ENCODE data around the gene EIF4EBP2. TPM values are rescaled to one million over a fixed set of nuclear protein-coding genes. Genes with fewer than 3 reads are reported as not detected.

Gene EIF4EBP2
- polyA plus RNA-seq, 1 donor from 2014 or later: 39.6 TPM

DNA sequence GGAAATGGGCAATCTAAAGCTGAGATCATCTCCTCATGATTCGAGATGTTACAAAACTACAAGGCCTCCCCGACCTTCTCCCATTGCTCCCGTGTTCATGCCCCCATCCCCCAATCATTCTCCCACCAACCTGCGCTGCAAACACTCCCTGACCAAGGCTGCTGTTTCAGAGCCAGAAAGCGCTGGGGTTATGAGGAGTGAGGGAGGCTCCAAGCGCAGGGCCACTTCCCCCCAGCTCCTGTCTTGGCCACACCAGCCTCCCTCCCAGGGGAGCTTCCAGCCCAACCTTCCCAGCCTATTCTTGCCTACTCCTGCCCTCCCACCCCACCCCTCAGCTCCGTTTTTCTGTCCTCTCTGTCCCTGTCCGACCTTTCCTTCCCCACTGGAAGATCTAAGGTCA is 52.2 kb downstream of the EIF4EBP2 start:
- H3K9me3 Mint-ChIP-seq: no peaks in the 10 kb centered on the region
- H3K27me3 Mint-ChIP-seq: peaks cover 31% of the 10 kb centered on the region
- no peak overlapping the region for H3K4me3 Mint-ChIP-seq
- peaks cover 3 to 7% (median 6%) of the 10 kb centered on the region in 3 donors for H3K4me1 Mint-ChIP-seq
- no peaks in the 10 kb centered on the region for H3K36me3 Mint-ChIP-seq
- no peak overlapping the region for H3K27ac Mint-ChIP-seq

DNA sequence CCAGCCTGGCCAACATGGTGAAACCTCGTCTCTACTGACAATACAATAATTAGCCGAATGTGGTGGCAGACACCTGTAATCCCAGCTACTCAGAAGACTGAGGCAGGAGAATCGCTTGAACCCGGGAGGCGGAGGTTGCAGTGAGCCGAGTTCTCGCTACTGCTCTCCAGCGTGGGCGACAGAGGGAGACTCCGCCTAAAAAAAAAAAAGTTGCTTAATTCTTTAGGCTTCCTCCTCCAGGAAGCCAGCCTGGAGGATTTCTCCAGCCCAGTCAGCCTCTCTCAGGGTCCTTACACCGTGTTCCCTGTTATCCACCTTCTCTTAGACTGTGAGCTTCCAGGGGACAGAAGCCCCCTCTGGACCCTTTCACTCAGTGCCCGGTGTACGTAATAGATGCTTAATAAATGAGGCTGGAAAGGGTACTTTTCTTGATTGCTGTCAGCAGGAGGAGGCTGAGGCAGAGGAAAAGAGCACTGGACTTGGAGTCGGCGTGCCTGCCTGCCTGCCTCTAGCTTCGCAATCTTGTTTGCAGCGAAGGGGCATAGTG is 53.9 kb downstream of the EIF4EBP2 start:
- H3K36me3 Mint-ChIP-seq: peaks cover 2% of the 10 kb centered on the region
- no peaks in the 10 kb centered on the region for H3K9me3 Mint-ChIP-seq
- H3K4me1 Mint-ChIP-seq: peaks cover 3 to 7% (median 6%) of the 10 kb centered on the region in 3 donors
- no peak overlapping the region for H3K27ac Mint-ChIP-seq
- peak overlapping the region in 1 of 4 donors; percentile 38 for H3K4me3 Mint-ChIP-seq
- peaks cover 32% of the 10 kb centered on the region for H3K27me3 Mint-ChIP-seq

DNA sequence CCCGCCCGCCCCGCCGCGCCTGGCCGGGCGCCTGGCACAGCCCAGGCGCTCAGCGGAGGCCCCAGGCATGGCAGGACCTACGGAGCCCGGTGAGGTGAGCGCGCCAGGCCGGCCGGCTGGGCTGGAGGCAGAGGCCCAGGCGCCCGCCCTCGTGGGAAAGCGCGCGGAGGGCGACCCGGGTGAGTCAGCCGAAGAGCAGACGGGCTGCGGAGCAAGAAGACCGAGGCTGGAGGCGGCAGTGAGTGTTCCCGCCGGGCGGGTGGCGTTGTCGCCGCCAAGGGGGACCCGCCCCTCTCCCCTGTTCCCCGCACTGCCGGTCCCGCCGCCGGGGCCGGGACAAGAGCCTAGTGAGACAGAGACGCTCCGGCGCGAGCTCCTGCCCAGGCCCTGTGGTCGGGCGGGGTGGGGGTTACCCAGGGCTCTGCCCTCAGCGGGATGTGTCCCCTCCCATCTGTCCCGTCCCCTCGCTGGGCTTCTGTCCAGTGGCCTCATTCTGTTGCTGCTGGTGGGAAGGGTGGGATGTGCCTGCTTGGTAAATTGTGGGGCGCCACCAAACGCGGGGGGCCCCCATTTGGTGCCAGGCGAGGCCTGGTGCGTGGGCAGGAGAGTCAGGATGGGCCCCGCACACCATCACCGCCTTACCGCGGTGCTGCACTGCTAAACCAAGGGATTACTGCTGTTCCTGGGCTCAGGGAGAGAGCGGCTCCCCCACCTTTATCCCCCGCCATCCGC is 54.5 kb downstream of the EIF4EBP2 start:
- H3K27ac Mint-ChIP-seq: no peak overlapping the region
- peaks cover 32% of the 10 kb centered on the region for H3K27me3 Mint-ChIP-seq

DNA sequence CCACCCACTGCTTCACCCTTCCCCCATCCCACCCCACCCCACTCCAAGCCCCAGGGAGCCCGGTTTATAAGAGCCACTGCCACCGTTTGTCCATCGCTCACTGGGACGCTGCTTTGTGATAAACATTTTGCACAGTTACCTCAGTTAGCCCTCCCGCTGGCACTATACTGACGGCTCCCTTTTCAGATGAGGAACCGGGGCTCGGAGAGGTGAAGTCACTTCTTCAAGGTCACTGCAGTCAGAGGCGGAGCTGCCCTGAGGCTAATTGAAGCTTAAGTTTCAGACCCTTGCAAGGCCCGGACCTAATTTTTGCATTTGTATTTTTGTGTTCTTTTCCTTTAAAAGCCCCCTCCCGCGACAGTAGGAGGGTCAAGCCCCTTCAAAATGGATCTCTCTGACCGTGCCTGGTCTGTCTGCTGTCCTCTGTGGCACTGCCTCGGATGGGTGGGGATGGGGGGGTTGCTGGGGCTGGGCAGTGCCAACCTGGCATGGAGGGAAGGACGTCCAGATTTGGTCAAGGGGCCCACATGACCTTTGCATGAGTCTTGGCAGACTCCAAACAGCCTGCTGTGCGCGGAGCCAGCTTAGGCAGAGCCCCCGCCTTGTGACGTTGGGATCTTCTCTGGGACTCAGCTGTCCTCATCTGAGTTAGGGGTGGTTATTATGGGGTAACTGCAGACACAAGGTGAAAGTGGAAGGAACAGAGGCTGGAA is 55.3 kb downstream of the EIF4EBP2 start:
- H3K4me3 Mint-ChIP-seq: peak overlapping the region in 1 of 4 donors; percentile 52
- H3K27ac Mint-ChIP-seq: no peak overlapping the region
- H3K36me3 Mint-ChIP-seq: peaks cover 2% of the 10 kb centered on the region
- H3K27me3 Mint-ChIP-seq: peaks cover 32% of the 10 kb centered on the region
- no peaks in the 10 kb centered on the region for H3K9me3 Mint-ChIP-seq
- peaks cover 3 to 8% (median 7%) of the 10 kb centered on the region in 3 donors for H3K4me1 Mint-ChIP-seq

More for the DNA sequence above, 54.5 kb downstream of the EIF4EBP2 start:
- Mint-ChIP-seq H3K4me3 (peak overlapping the region in 1 of 4 donors; percentile 52), H3K9me3 (no peaks in the 10 kb centered on the region), H3K4me1 (peaks cover 3 to 7% (median 6%) of the 10 kb centered on the region in 3 donors), H3K36me3 (peaks cover 2% of the 10 kb centered on the region)

DNA sequence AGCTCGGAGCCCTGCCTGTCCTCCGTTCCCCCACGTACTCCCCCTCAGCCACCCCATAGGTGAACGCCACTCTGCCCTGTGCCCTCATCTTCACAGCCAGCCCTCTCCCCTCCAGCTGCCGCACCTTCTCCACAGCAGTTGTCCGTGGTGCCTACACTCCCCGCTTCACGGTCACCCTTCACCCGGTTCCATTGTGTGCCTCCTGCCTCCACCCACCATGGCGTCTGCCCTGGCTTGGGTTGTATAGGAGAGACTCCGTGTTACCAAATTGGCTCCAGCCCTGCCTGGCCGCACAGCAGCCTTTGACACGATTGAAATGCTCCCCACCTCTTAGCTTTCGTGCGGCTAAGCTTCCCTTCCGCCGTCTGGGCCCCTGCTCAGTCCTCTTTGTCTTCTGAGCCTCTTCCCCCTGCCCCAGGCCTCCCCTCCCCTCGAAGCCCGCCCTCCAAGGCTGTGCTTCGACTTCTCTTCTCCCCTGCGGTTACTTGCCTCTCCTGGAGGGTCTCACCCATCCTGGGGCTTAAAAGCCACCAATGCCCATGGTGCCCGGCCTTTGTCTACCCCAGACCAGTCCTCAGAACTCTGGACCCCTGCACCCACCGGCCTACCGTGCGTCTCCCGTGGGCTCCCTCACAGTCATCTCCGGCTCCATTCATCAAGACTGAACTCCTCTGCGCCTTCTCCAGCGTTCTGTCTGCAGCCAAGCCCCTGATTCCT is 56.0 kb downstream of the EIF4EBP2 start:
- H3K9me3 Mint-ChIP-seq: no peaks in the 10 kb centered on the region
- peaks cover 2% of the 10 kb centered on the region for H3K36me3 Mint-ChIP-seq
- H3K4me1 Mint-ChIP-seq: peaks cover 3 to 8% (median 7%) of the 10 kb centered on the region in 3 donors
- H3K27me3 Mint-ChIP-seq: peaks cover 32% of the 10 kb centered on the region
- H3K4me3 Mint-ChIP-seq: peak overlapping the region in 1 of 4 donors; percentile 70
- H3K27ac Mint-ChIP-seq: no peak overlapping the region

DNA sequence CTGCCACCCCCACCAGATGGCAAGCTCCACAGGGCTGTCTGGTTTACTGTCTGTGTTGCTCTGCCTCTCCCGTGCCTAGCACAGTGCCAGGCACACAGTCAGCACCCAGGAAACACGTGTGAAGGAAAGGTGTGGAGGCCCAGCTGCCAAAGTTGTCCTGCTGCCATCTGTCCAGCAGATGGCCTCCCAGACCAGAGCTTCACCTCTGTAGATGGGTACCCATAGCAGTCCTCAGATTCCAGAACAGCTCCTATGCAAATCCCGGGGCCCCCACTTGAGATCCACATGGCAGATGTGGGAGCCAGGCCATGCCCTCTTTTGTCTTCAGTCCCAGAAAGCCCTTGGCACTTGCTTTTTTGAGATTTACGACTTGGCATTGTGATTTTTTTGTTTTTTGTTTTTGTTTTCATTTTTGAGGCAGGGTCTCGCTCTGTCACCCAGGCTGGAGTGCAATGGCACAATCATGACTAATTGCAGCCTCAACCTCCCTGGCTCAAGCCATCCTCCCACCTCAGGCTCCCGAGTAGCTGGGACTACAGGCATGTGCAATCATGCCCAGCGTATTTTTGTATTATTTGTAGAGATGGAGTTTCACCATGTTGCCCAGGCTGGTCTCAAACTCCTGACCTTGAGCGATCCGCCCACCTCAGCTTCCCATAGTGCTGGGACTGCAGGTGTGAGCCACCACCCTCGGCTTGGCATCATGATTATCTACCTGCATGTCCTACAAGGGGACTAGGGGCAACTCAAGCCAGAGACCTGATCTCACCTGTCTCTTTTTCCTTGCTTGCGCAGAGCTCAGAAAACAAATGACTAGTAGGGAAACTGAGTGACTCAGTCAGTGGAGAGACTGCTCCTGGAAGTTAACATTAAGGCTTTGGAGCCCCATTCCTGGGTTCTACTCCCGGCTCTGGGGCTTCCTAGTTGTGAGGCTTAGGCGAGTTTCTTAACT is 57.7 kb downstream of the EIF4EBP2 start:
- peaks cover 3 to 8% (median 7%) of the 10 kb centered on the region in 3 donors for H3K4me1 Mint-ChIP-seq
- H3K27ac Mint-ChIP-seq: no peak overlapping the region
- H3K4me3 Mint-ChIP-seq: no peak overlapping the region
- peaks cover 2% of the 10 kb centered on the region for H3K36me3 Mint-ChIP-seq
- H3K27me3 Mint-ChIP-seq: peaks cover 31% of the 10 kb centered on the region
- no peaks in the 10 kb centered on the region for H3K9me3 Mint-ChIP-seq

DNA sequence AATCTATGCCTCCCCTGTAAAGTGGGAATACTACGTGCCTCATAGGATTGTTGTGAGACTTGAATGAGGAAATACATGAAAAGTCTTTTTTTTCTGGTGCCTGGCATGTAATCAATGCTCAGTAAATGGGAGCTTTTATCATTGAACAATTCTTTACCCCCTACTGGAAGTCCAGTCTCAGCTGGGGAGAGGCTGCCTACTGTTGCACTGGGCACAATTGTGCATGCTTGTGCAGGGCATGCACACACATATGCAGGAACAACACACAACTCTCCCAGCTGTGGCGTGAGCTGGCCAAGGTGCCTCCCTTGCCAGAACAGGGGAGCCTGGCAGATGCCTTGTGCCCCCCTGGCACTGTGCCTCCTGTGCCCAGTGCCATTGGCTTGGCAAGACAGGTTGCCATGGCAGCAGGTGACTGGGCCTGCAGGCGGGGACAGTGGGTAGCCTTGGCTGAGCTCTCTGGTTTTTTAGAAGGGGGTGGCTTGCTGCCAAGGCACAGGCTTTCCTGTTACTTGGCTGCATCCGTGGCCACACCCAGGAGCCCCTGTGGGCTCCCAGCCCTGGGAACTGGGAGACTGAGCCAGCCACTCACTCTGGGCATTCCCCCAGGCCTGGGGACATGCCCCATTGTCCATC is 58.5 kb downstream of the EIF4EBP2 start:
- Mint-ChIP-seq H3K4me1 (peaks cover 1 to 6% (median 5%) of the 10 kb centered on the region in 3 donors), H3K4me3 (no peak overlapping the region), H3K27me3 (peaks cover 27% of the 10 kb centered on the region), H3K36me3 (peaks cover 2% of the 10 kb centered on the region), H3K9me3 (no peaks in the 10 kb centered on the region), H3K27ac (no peak overlapping the region)

DNA sequence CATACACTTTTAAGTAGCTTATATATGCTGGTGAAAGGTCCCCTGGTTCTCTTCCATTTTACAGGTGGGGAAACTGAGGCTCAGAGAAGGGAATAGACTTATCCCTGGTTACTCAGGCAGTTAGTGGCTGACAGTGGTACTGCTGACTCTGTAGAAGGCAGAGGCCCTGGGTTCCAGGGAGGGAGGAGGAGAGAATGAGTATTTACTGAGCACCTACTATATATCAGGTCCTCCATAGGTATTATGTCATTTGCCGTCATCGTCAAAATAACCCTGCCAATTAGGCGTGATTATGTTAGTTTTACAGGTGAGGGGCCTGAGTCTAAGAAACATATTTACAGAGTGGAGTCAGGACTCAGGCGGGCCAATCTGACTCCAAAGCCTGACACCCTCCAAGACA is 61.3 kb downstream of the EIF4EBP2 start:
- Mint-ChIP-seq H3K4me3 (no peak overlapping the region), H3K9me3 (no peaks in the 10 kb centered on the region), H3K4me1 (peaks cover 0 to 6% (median 2%) of the 10 kb centered on the region in 3 donors), H3K27ac (no peak overlapping the region), H3K27me3 (peaks cover 9% of the 10 kb centered on the region), H3K36me3 (peaks cover 2% of the 10 kb centered on the region)

DNA sequence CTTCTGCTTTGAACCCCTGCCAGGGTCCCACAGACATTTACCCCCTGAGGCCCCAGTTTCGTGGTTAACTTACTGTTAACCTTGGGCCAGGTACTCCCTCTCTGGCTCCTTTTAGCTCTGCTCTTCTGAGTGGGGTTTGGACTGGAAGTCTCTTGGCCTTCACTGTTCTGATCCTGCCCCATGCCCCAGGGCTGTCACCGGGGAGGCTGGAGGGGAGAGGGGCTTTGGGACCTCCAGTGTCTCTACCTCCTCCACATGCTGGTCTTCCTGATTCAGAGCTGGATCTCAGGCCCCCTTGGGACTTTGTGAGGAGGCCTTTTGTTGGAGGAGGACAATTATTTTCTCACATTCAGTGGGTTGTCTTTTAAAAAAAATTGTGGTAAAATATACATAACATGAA is 61.9 kb downstream of the EIF4EBP2 start:
- H3K27me3 Mint-ChIP-seq: peaks cover 6% of the 10 kb centered on the region

DNA sequence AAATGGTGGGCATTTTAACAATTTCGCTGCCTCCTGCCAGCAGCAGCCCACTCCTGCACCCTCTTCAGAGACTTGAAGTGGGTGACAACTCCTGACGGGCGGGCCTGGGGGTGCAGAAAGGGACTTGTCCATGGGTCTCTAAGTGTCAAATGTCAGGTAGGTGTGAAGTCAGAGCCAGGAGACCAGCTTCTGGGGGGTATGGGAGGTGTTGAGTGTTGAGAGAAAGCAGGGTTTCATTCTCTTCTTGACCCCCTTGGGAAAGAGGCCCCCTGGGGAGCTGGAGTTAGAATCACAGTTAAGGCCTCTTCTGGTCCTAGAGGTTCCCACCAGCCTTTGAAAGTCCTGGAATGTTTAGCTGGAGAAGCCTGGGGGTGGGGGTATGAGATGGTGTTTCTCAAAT is 63.0 kb downstream of the EIF4EBP2 start:
- Mint-ChIP-seq H3K4me3 (no peak overlapping the region), H3K4me1 (peaks cover 0 to 7% (median 2%) of the 10 kb centered on the region in 3 donors), H3K27ac (no peak overlapping the region), H3K9me3 (no peaks in the 10 kb centered on the region), H3K27me3 (no peaks in the 10 kb centered on the region), H3K36me3 (no peaks in the 10 kb centered on the region)

More for the DNA sequence above, 61.9 kb downstream of the EIF4EBP2 start:
- Mint-ChIP-seq H3K27ac (no peak overlapping the region), H3K4me3 (no peak overlapping the region), H3K4me1 (peaks cover 0 to 6% (median 2%) of the 10 kb centered on the region in 3 donors), H3K36me3 (peaks cover 2% of the 10 kb centered on the region), H3K9me3 (no peaks in the 10 kb centered on the region)

DNA sequence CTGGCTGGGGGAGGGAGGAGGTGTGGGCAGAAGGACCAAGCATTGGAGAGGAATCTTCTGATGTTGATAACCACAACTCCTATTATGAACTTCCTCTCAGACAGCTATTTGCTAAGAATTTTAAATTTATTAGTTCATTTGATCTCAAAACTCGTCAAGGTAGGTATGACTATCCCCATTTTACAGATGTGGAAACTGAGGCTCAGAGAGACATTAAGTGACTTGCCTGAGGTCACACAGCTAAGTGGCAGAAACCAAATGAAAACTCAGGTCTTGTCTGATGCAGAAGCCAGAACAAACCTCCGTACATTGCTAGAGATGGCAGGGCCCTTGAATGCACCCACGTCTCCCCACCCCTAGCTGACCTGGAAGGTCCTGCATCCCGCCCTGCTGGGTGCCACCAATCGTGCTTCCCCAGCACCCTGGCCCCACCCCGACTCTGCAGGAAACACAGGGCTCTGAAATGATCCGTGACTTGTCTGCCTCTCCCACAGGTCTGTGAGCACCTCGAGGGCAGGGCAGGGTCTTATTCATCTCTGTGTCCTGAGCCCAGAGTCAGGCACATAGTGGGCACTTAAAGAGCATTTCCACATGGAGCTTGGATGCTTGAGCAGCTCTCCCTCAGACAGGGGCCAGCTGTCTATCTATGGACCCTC is 69.0 kb downstream of the EIF4EBP2 start:
- no peaks in the 10 kb centered on the region for H3K9me3 Mint-ChIP-seq
- no peaks in the 10 kb centered on the region for H3K36me3 Mint-ChIP-seq
- H3K4me3 Mint-ChIP-seq: no peak overlapping the region
- peaks cover 7% of the 10 kb centered on the region for H3K27me3 Mint-ChIP-seq
- peak overlapping the region in 1 of 3 donors; percentile 35 for H3K27ac Mint-ChIP-seq
- H3K4me1 Mint-ChIP-seq: peaks cover 0 to 19% (median 9%) of the 10 kb centered on the region in 3 donors

DNA sequence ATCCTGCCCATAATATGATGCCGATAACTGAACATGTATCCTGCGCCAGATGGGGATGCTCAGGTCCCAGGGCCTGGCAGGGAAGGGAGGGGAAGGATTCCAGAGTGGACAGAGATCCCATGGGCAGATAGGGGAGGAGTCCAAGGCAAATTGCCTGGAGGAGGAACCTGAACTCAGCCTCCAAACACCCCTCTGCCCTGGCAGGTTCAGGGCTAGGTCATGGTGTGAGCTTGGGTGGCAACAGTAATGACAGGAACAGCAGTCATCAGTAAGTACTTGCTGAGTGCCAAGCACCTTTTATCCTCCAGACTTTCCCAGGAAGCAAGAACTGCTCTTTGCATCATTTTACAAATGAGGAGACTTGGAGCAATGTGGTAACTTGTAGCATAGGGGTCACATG is 70.8 kb downstream of the EIF4EBP2 start:
- Mint-ChIP-seq H3K9me3 (no peaks in the 10 kb centered on the region), H3K4me1 (peaks cover 4 to 22% (median 12%) of the 10 kb centered on the region in 3 donors), H3K36me3 (no peaks in the 10 kb centered on the region), H3K4me3 (peak overlapping the region in 1 of 4 donors; percentile 11), H3K27ac (no peak overlapping the region), H3K27me3 (peaks cover 8% of the 10 kb centered on the region)

DNA sequence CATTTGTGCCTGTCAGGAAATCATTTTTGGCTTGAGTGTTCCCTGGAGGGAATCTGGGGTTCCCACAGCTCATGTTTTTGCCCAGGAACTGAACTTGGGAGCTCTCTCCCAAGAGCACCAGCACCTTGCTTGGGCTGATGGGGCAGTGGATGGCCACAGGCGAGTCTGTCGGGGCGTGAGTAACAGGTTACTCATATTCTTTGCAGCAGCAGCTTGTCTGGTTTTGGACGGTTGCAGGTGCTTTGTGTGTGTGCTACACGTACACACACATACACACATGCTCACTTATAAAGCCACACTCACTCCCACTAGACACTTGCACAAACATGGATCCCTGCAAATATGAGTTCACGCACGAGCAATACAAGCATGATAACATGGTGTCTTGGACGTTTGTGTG is 71.7 kb downstream of the EIF4EBP2 start:
- Mint-ChIP-seq H3K27me3 (peaks cover 13% of the 10 kb centered on the region), H3K9me3 (no peaks in the 10 kb centered on the region), H3K36me3 (no peaks in the 10 kb centered on the region), H3K4me1 (peaks cover 13 to 31% (median 21%) of the 10 kb centered on the region in 3 donors), H3K27ac (peak overlapping the region in 1 of 3 donors; percentile 11), H3K4me3 (no peak overlapping the region)

Measured in IgD-negative memory B cell (primary cell).